ENCODE results near the gene PCNT.

Gene PCNT

GRCh38 chr21:46483300-46484295 lies 159.6 kb downstream of the PCNT start:
- no peak for DNase-seq (ENCODE audit: low spot score)

GRCh38 chr21:46486481-46487126 lies 162.6 kb downstream of the PCNT start:
- no peak for DNase-seq (ENCODE audit: low spot score)

- DNase-seq (ENCODE audit: low spot score), result no peak
Measured at GRCh38 chr21:46489162-46489663, 165.3 kb downstream of the PCNT start.

- no peak for DNase-seq (ENCODE audit: low spot score)
Measured at GRCh38 chr21:46489800-46490199, 165.8 kb downstream of the PCNT start.

- no peak for DNase-seq (ENCODE audit: low spot score)
Measured at GRCh38 chr21:46491553-46491952, 167.6 kb downstream of the PCNT start.

- no peak for DNase-seq (ENCODE audit: low spot score)
Measured at GRCh38 chr21:46492851-46493250, 168.9 kb downstream of the PCNT start.

- DNase-seq (ENCODE audit: low spot score), result no peak
Measured at GRCh38 chr21:46493828-46494227, 169.9 kb downstream of the PCNT start.

Data from CD4-positive, alpha-beta T cell treated with Interleukin-6 at 100 ng/mL for 8 hours (primary cell).